HCT116 (cell line): ENCODE measurements around the gene GFPT2. TPM values are rescaled to one million over a fixed set of nuclear protein-coding genes. Genes with fewer than 3 reads are reported as not detected.
A peak's percentile ranks its signal among the peaks of the same experiment; 100 is the strongest.

ENCODE experiments used
- ATAC-seq: fragments of 200-7000 bp; cut with Tn5 transposase; 2 replicates; pipeline ENCODE4 v1.9.1; 2020; ENCODE audit warnings: mild to moderate bottlenecking, moderate library complexity
- BruUV-seq: library from RNA; stranded (reverse); fragments of 400-500 nt; replicated peaks from 2 replicates; lab custom pipeline; 2021; lab: Mats Ljungman, UMichigan
- CTCF ChIA-PET: fragments of 300-600 bp; sonication (Branson Sonifier 250); formaldehyde crosslinking; loops from one replicate; lab custom pipeline; 2021; ENCODE audit warnings: antibody characterized with exemption; lab: Charles Lee
- POLR2A ChIA-PET: fragments of 300-600, 350-600 bp; sonication (Branson Sonifier 250); formaldehyde crosslinking; loops from one replicate; lab custom pipeline; 2021; ENCODE audit warnings: antibody characterized with exemption; lab: Charles Lee
- RAD21 ChIA-PET, 2 experiments: fragments of 300-600 bp; sonication (Branson Sonifier 250); formaldehyde crosslinking; loops; one replicate each; lab custom pipeline; 2023; ENCODE audit warnings: low total read pairs in 2 of 2; ENCODE audit not compliant: uncharacterized antibody in 2 of 2, unreplicated experiment in 2 of 2, low non-redundant PET in 1 of 2; lab: Charles Lee
- DNase-seq: peaks from one replicate; pipeline ENCODE4 v3.0.0-alpha.2; 2010; ENCODE audit warnings: low read depth, low spot score
- H2AFZ ChIP-seq: fragments of 200-600 bp; shearing (Covaris generic), sonication (generic); 2 replicates; pipeline ENCODE4 v1.6.1; 2017; ENCODE audit warnings: low read depth, mixed run types, mixed read lengths, antibody characterized with exemption, low read length; ENCODE audit not compliant: poor library complexity, severe bottlenecking
- H3K27ac ChIP-seq: 2 replicates; pipeline ENCODE4 v1.5.1; 2012; ENCODE audit warnings: low read depth, low read length
- H3K27me3 ChIP-seq: fragments of 200-600 bp; sonication (generic); 2 replicates; pipeline ENCODE4 v1.6.1; 2016; ENCODE audit warnings: mixed run types, low read length, mixed read lengths; ENCODE audit not compliant: insufficient read depth
- H3K36me3 ChIP-seq, 2 experiments: fragments of 200-500 bp in 1 of 2; fragments of 200-600 bp in 1 of 2; sonication (Bioruptor generic) in 1 of 2; sonication (generic) in 1 of 2; 2 replicates each; pipeline versions ENCODE4 v1.5.1 to v1.6.1; 2014 to 2016; ENCODE audit warnings: low read length in 2 of 2, inconsistent platforms in 1 of 2, mixed read lengths in 1 of 2, mixed run types in 1 of 2; ENCODE audit not compliant: insufficient read depth in 2 of 2, control insufficient read depth in 1 of 2
- H3K4me1 ChIP-seq, 2 experiments: fragments of 200-600 bp in 1 of 2; sonication (generic) in 1 of 2; 2 replicates each; pipeline versions ENCODE4 v1.5.1 to v1.6.1; 2012 to 2017; ENCODE audit warnings: low read length in 2 of 2, inconsistent platforms in 1 of 2, mild to moderate bottlenecking in 1 of 2, mixed read lengths in 1 of 2, mixed run types in 1 of 2, moderate library complexity in 1 of 2; ENCODE audit not compliant: insufficient read depth in 2 of 2, control insufficient read depth in 1 of 2
- H3K4me2 ChIP-seq: fragments of 200-600 bp; sonication (generic); 2 replicates; pipeline ENCODE4 v1.6.1; 2017; ENCODE audit warnings: mixed run types, low read length, mixed read lengths
- H3K4me3 ChIP-seq, 2 experiments: fragments of 200-600 bp in 1 of 2; sonication (generic) in 1 of 2; replicated peaks in 1 of 2; 2 replicates each; pipeline ENCODE4 v1.5.1; 2011 to 2016; ENCODE audit warnings: low read length in 2 of 2, control low read depth in 1 of 2, low read depth in 1 of 2, mild to moderate bottlenecking in 1 of 2, mixed read lengths in 1 of 2, mixed run types in 1 of 2
- H3K79me2 ChIP-seq: fragments of 200-600 bp; sonication (generic); 2 replicates; pipeline ENCODE4 v1.6.1; 2017; ENCODE audit warnings: mild to moderate bottlenecking, mixed run types, low read length, moderate library complexity, mixed read lengths; ENCODE audit not compliant: insufficient read depth
- H3K9ac ChIP-seq: fragments of 200-600 bp; sonication (generic); 2 replicates; pipeline ENCODE4 v1.6.1; 2016; ENCODE audit warnings: low read length, mixed read lengths
- H3K9me2 ChIP-seq: fragments of 200-600 bp; sonication (generic), shearing (Covaris generic); 2 replicates; pipeline ENCODE4 v1.6.1; 2017; ENCODE audit warnings: mixed run types, mild to moderate bottlenecking, moderate library complexity; ENCODE audit not compliant: insufficient read depth
- H3K9me3 ChIP-seq, 2 experiments: fragments of 200-500 bp in 1 of 2; fragments of 200-600 bp in 1 of 2; sonication (Bioruptor generic) in 1 of 2; sonication (generic) in 1 of 2; 2 replicates each; pipeline ENCODE4 v1.6.1; 2014 to 2017; ENCODE audit warnings: low read length in 2 of 2, mixed read lengths in 2 of 2, inconsistent platforms in 1 of 2, low read depth in 1 of 2, mild to moderate bottlenecking in 1 of 2, mixed run types in 1 of 2, moderate library complexity in 1 of 2; ENCODE audit not compliant: control insufficient read depth in 1 of 2, insufficient read depth in 1 of 2
- H4K20me1 ChIP-seq: fragments of 200-600 bp; sonication (generic), shearing (Covaris generic); 2 replicates; pipeline ENCODE4 v1.6.1; 2017; ENCODE audit warnings: mixed run types, mild to moderate bottlenecking, moderate library complexity; ENCODE audit not compliant: insufficient read depth
- CBX3 ChIP-seq: IDR thresholded peaks from 2 replicates; pipeline ENCODE4 v1.6.1; 2012; ENCODE audit warnings: low read depth
- EGR1 ChIP-seq: IDR thresholded peaks from 2 replicates; pipeline ENCODE4 v1.6.1; 2012; ENCODE audit warnings: low read depth
- ELF1 ChIP-seq: IDR thresholded peaks from 2 replicates; pipeline ENCODE4 v1.6.1; 2012; ENCODE audit warnings: low read depth, borderline replicate concordance
- EZH2 ChIP-seq: fragments of 200-600 bp; sonication (generic); IDR thresholded peaks from 2 replicates; pipeline ENCODE4 v1.6.1; 2017; ENCODE audit warnings: antibody characterized with exemption, mixed run types
- MAX ChIP-seq: IDR thresholded peaks from 2 replicates; pipeline ENCODE4 v1.6.1; 2012
- POLR2A ChIP-seq: IDR thresholded peaks from 2 replicates; pipeline ENCODE4 v1.7.0; 2011; ENCODE audit warnings: borderline replicate concordance; ENCODE audit not compliant: insufficient read depth, insufficient read length; ENCODE audit errors: extremely low read depth
- RAD21 ChIP-seq: IDR thresholded peaks from 2 replicates; pipeline ENCODE4 v1.6.1; 2012; ENCODE audit warnings: low read depth, mild to moderate bottlenecking
- REST ChIP-seq: IDR thresholded peaks from 2 replicates; pipeline ENCODE4 v1.6.1; 2012; ENCODE audit warnings: low read depth
- SIN3A ChIP-seq: IDR thresholded peaks from 2 replicates; pipeline ENCODE4 v1.6.1; 2012; ENCODE audit warnings: low read depth
- SP1 ChIP-seq: IDR thresholded peaks from 2 replicates; pipeline ENCODE4 v1.6.1; 2012; ENCODE audit warnings: low read depth
- YY1 ChIP-seq: IDR thresholded peaks from 2 replicates; pipeline ENCODE4 v1.6.1; 2011; ENCODE audit warnings: low read length, low read depth, moderate library complexity, mild to moderate bottlenecking; ENCODE audit not compliant: insufficient replicate concordance; ENCODE audit errors: extremely low read depth
- ZBTB33 ChIP-seq: IDR thresholded peaks from 2 replicates; pipeline ENCODE4 v1.6.1; 2011; ENCODE audit warnings: mild to moderate bottlenecking, low read length, moderate library complexity; ENCODE audit not compliant: insufficient replicate concordance; ENCODE audit errors: extremely low read depth
- intact Hi-C: fragments of 100-400 bp; cut with micrococcal nuclease; formaldehyde crosslinking; loops from 2 replicates; pipeline ENCODE4 v1.10.0; 2022
- total RNA-seq: library from RNA; stranded (reverse); gene quantifications from one replicate; pipeline ENCODE4 v1.2.1, GENCODE V29; 2021; ENCODE audit not compliant: unreplicated experiment
- TF ChIP-seq, protein P1 (sequence below): IDR thresholded peaks from 2 replicates; pipeline ENCODE4 v1.6.1; 2012

Gene GFPT2
- total RNA-seq, 1 experiment from 2014 or later: 16.1 TPM

- no peak for TF ChIP-seq ELF1
- no peak for TF ChIP-seq REST
- TF ChIP-seq, protein P1, sequence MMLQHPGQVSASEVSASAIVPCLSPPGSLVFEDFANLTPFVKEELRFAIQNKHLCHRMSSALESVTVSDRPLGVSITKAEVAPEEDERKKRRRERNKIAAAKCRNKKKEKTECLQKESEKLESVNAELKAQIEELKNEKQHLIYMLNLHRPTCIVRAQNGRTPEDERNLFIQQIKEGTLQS: no peak
- no peak for TF ChIP-seq YY1
Observed at GRCh38 chr5:180353980-180354452, 880 bp upstream of the GFPT2 start (continued).

GRCh38 chr5:180352116-180353047 lies 754 bp downstream of the GFPT2 start:
- ChIA-PET RAD21 (no interaction called here), POLR2A (interaction anchor here (0.6 kb wide), 1 partner anchor 173 kb away, joined by 3 read pairs; no protein-coding TSS in a partner anchor), CTCF (interaction anchor here (1.2 to 1.3 kb wide), 2 partner anchors 24 to 118 kb away, joined by 4 to 8 read pairs; no protein-coding TSS in a partner anchor)
- Histone ChIP-seq H3K4me3 (peak overlapping the region; percentile 55 to 74), H3K9me3 (no peaks in the 10 kb centered on the region), H3K4me2 (peak overlapping the region; percentile 89), H3K36me3 (no peaks in the 10 kb centered on the region), H3K27me3 (no peaks in the 10 kb centered on the region), H3K27ac (peak overlapping the region; percentile 46; the same call in 1 of the 2 replicates), H3K9me2 (no peaks in the 10 kb centered on the region), H2AFZ (no peak overlapping the region), H3K79me2 (no peaks in the 10 kb centered on the region), H3K9ac (peak overlapping the region; percentile 64), H4K20me1 (no peaks in the 10 kb centered on the region), H3K4me1 (peaks cover 0 to 9% of the 10 kb centered on the region in 2 experiments; a peak in 1 of 4 replicates)
- ATAC-seq (peak; percentile 29), DNase-seq (no peak)
- intact Hi-C loops: no loop called here
- no TSS peak for BruUV-seq
- TF ChIP-seq EGR1: no peak
- TF ChIP-seq MAX: no peak
- no peak for TF ChIP-seq CBX3
- TF ChIP-seq EZH2: no peak
- no peak for TF ChIP-seq RAD21
- no peak for TF ChIP-seq ZBTB33
- no peak for TF ChIP-seq SIN3A
- TF ChIP-seq POLR2A: no peak
- TF ChIP-seq, protein P1: no peak
- no peak for TF ChIP-seq SP1
